MM.1S (cell line): Measurements from ENCODE around the gene SNX19.

Experiments used
- EZH2 ChIP-seq: fragments of 300-600 bp; sonication (generic); optimal IDR thresholded peaks from 2 replicates; pipeline ENCODE3; 2017; ENCODE audit warnings: low read depth, mild to moderate bottlenecking, antibody characterized with exemption, low read length, mixed read lengths
- EZH2phosphoT487 ChIP-seq: fragments of 300-600 bp; sonication (generic); IDR thresholded peaks from 2 replicates; pipeline ENCODE4 v1.6.1; 2018; ENCODE audit warnings: antibody characterized with exemption, low read length
- TF ChIP-seq, protein P1 (sequence below): fragments of 300-600 bp; sonication (generic); IDR thresholded peaks from 2 replicates; pipeline ENCODE4 v1.5.1; 2016; ENCODE audit warnings: antibody characterized with exemption, low read length, mixed read lengths

DNA sequence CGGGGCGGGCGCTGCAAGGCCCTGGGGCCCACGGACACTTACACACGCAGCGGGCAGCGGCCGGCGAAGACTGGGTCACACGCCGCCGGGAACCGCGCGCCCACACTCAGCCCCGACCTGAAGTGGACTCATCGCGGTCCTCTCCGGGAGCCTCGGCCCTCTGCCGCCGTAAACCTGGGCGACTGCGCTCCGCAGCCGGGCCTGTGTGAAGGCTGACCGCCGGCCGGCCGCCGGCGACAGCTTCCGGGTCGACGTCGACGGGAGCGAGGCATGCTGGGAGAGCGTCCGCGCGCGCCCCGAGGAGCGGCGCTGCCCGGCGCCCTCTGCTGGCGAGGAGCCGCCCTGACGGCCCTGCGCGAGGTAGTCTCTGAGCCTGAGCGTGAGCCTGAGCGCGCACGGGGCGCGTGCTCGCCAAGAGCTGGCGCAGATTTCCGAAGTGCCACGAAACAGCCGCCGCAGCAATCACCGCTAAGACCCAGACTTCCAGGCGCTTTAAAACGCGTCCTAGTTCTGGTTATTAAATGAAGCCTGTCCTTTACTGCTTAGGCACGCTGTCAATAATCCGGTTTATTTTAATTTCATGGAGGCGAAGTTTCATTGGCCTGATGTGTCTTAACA lies at the start of gene SNX19:
- TF ChIP-seq EZH2: no peak
- TF ChIP-seq, protein P1, sequence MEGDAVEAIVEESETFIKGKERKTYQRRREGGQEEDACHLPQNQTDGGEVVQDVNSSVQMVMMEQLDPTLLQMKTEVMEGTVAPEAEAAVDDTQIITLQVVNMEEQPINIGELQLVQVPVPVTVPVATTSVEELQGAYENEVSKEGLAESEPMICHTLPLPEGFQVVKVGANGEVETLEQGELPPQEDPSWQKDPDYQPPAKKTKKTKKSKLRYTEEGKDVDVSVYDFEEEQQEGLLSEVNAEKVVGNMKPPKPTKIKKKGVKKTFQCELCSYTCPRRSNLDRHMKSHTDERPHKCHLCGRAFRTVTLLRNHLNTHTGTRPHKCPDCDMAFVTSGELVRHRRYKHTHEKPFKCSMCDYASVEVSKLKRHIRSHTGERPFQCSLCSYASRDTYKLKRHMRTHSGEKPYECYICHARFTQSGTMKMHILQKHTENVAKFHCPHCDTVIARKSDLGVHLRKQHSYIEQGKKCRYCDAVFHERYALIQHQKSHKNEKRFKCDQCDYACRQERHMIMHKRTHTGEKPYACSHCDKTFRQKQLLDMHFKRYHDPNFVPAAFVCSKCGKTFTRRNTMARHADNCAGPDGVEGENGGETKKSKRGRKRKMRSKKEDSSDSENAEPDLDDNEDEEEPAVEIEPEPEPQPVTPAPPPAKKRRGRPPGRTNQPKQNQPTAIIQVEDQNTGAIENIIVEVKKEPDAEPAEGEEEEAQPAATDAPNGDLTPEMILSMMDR: peak; percentile 90
- TF ChIP-seq EZH2phosphoT487: no peak
